Keratinocyte (primary cell): ENCODE measurements around the gene DUSP8. TPM values are rescaled to one million over a fixed set of nuclear protein-coding genes. Genes with fewer than 3 reads are reported as not detected.

Source experiments
- DNase-seq: peaks from one replicate; pipeline ENCODE4 v3.0.0-alpha.2; 2011; ENCODE audit warnings: low read depth, missing footprints, low spot score
- FAIRE-seq: peaks from 2 replicates; lab custom pipeline; 2011; peaks lifted over from hg19 to GRCh38; lab: Jason Lieb, UNC
- H2AFZ ChIP-seq: 2 replicates; pipeline ENCODE4 v1.6.0; 2012; ENCODE audit warnings: low read length, control low read depth, inconsistent platforms; ENCODE audit not compliant: control insufficient read depth
- H3K27ac ChIP-seq: 2 replicates; pipeline ENCODE4 v1.5.1; 2011; ENCODE audit warnings: low read length; ENCODE audit not compliant: control insufficient read depth, insufficient read depth
- H3K27me3 ChIP-seq: 3 replicates; pipeline ENCODE4 v1.6.0; 2011; ENCODE audit warnings: low read length; ENCODE audit not compliant: control insufficient read depth, insufficient read depth; ENCODE audit errors: extremely low read depth
- H3K36me3 ChIP-seq, 2 experiments: 2 replicates in 1 of 2; 3 replicates in 1 of 2; pipeline ENCODE4 v1.5.1; 2011; ENCODE audit warnings: low read length in 2 of 2, mild to moderate bottlenecking in 1 of 2; ENCODE audit not compliant: control insufficient read depth in 2 of 2, insufficient read depth in 2 of 2; ENCODE audit errors: extremely low read depth in 1 of 2
- H3K4me1 ChIP-seq: 3 replicates; pipeline ENCODE4 v1.5.1; 2011; ENCODE audit warnings: low read length; ENCODE audit not compliant: control insufficient read depth, insufficient read depth; ENCODE audit errors: extremely low read depth
- H3K4me2 ChIP-seq: 3 replicates; pipeline ENCODE4 v1.6.0; 2011; ENCODE audit warnings: low read depth, low read length; ENCODE audit not compliant: control insufficient read depth, insufficient read depth; ENCODE audit errors: extremely low read depth
- H3K4me3 ChIP-seq, 3 experiments: fragments of 200-600 bp in 1 of 3; sonication (generic) in 1 of 3; 2 replicates in 2 of 3; 3 replicates in 1 of 3; pipeline ENCODE4 v1.5.1; 2011 to 2016; ENCODE audit warnings: low read length in 3 of 3, mild to moderate bottlenecking in 3 of 3, control low read depth in 2 of 3, inconsistent platforms in 1 of 3, low read depth in 1 of 3, mixed read lengths in 1 of 3, mixed run types in 1 of 3, moderate library complexity in 1 of 3; ENCODE audit not compliant: control insufficient read depth in 2 of 3, insufficient read depth in 2 of 3; ENCODE audit errors: extremely low read depth in 1 of 3
- H3K79me2 ChIP-seq: 2 replicates; pipeline ENCODE4 v1.6.0; 2012; ENCODE audit warnings: low read length; ENCODE audit not compliant: control insufficient read depth, insufficient read depth
- H3K9ac ChIP-seq: 3 replicates; pipeline ENCODE4 v1.6.0; 2011; ENCODE audit warnings: low read length; ENCODE audit not compliant: control insufficient read depth, insufficient read depth; ENCODE audit errors: extremely low read depth
- H3K9me1 ChIP-seq: 3 replicates; pipeline ENCODE4 v1.6.0; 2011; ENCODE audit warnings: low read length; ENCODE audit not compliant: control insufficient read depth, insufficient read depth; ENCODE audit errors: extremely low read depth
- H3K9me3 ChIP-seq: 2 replicates; pipeline ENCODE4 v1.5.1; 2012; ENCODE audit warnings: low read depth, low read length; ENCODE audit not compliant: control insufficient read depth
- H4K20me1 ChIP-seq: 3 replicates; pipeline ENCODE4 v1.6.0; 2011; ENCODE audit warnings: low read length; ENCODE audit not compliant: control insufficient read depth, insufficient read depth; ENCODE audit errors: extremely low read depth
- EZH2 ChIP-seq: IDR thresholded peaks from one replicate; pipeline ENCODE4 v1.6.1; 2012; ENCODE audit warnings: inconsistent platforms, mild to moderate bottlenecking, low read length, moderate library complexity
- dilution Hi-C: fragments of 300-500 bp; cut with MboI; formaldehyde crosslinking; loops from one replicate; pipeline ENCODE4 v1.7.0; 2020; ENCODE audit warnings: low sequenced_read_pairs; ENCODE audit not compliant: extremely low pct_ligation_motif_present
- polyA plus RNA-seq, 5 experiments: library from polyadenylated mRNA; depleted of rRNA in 3 of 5; stranded (reverse) in 3 of 5; stranded (forward) in 1 of 5; unstranded in 1 of 5; fragments of >200 nt; gene quantifications; 1 replicate in 1 of 5; 2 replicates in 3 of 5; 3 replicates in 1 of 5; pipeline versions ENCODE4 v1.2.1 to v1.2.3, GENCODE V29; 2011 to 2012; ENCODE audit warnings: missing spikeins in 2 of 5, low read depth in 1 of 5, low replicate concordance in 1 of 5
- TF ChIP-seq, protein P1 (sequence below), 3 experiments: IDR thresholded peaks in 1 of 3; conservative IDR thresholded peaks in 1 of 3; optimal IDR thresholded peaks in 1 of 3; 2 replicates in 2 of 3; 3 replicates in 1 of 3; pipeline versions ENCODE3 to v1.5.1; 2011; ENCODE audit warnings: low read length in 3 of 3, mild to moderate bottlenecking in 3 of 3, moderate library complexity in 2 of 3, control low read depth in 1 of 3, inconsistent platforms in 1 of 3; ENCODE audit not compliant: insufficient read depth in 2 of 3; ENCODE audit errors: extremely low read depth in 1 of 3

The DUSP8 gene
- polyA plus RNA-seq, 1 donor (not counting 4 experiments of a cell fraction or from before 2014, with no cell fraction given) = 0.58 TPM

GRCh38 chr11:1523077-1523476 lies 49.0 kb downstream of the DUSP8 start:
- no peak overlapping the region for H2AFZ ChIP-seq
- peak overlapping the region; percentile 31 for H3K9ac ChIP-seq
- H3K36me3 ChIP-seq = no peaks in the 10 kb centered on the region
- H3K9me1 ChIP-seq = peaks cover 9% of the 10 kb centered on the region
- H3K79me2 ChIP-seq = peaks cover 75% of the 10 kb centered on the region
- peak; percentile 73 for FAIRE-seq
- H3K27ac ChIP-seq = peak overlapping the region; percentile 46
- H3K4me2 ChIP-seq = peak overlapping the region; percentile 78
- H4K20me1 ChIP-seq = peaks cover 35% of the 10 kb centered on the region
- dilution Hi-C loops = no loop called here
- H3K4me1 ChIP-seq = peaks cover 22% of the 10 kb centered on the region
- TF ChIP-seq, protein P1, sequence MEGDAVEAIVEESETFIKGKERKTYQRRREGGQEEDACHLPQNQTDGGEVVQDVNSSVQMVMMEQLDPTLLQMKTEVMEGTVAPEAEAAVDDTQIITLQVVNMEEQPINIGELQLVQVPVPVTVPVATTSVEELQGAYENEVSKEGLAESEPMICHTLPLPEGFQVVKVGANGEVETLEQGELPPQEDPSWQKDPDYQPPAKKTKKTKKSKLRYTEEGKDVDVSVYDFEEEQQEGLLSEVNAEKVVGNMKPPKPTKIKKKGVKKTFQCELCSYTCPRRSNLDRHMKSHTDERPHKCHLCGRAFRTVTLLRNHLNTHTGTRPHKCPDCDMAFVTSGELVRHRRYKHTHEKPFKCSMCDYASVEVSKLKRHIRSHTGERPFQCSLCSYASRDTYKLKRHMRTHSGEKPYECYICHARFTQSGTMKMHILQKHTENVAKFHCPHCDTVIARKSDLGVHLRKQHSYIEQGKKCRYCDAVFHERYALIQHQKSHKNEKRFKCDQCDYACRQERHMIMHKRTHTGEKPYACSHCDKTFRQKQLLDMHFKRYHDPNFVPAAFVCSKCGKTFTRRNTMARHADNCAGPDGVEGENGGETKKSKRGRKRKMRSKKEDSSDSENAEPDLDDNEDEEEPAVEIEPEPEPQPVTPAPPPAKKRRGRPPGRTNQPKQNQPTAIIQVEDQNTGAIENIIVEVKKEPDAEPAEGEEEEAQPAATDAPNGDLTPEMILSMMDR (optimal IDR thresholded peaks at IDR 0.05 in 1 of 3, IDR thresholded peaks at IDR 0.05 in 1 of 3, conservative IDR thresholded peaks at IDR 0.05 in 1 of 3; ENCODE audit: extremely low read depth in 1 of 3, insufficient read depth in 2 of 3, low read length in 3 of 3) = no peak
- TF ChIP-seq EZH2 = no peak
- no peaks in the 10 kb centered on the region for H3K9me3 ChIP-seq
- H3K4me3 ChIP-seq = no peak overlapping the region
- H3K27me3 ChIP-seq = no peaks in the 10 kb centered on the region
- DNase-seq = no peak

DNA sequence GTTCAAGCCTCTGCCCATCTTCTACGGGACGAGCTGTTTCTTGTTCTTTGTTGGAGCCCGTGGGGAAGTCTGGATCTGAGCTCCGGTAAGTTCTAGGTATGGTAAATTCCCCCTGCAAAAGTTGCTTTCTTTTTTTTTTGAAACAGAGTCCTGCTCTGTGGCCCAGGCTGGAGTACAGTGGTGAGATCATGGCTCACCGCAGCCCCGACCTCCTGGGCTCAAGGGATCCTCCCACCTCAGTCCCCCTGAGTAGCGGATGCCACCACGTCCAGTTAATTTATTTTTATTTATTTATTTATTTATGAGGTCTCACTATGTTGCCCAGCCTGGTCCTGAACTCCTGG lies 50.0 kb downstream of the DUSP8 start:
- peaks cover 22% of the 10 kb centered on the region for H3K4me1 ChIP-seq
- no peaks in the 10 kb centered on the region for H3K36me3 ChIP-seq
- H3K4me2 ChIP-seq = no peak overlapping the region
- H3K9ac ChIP-seq = no peak overlapping the region
- H3K27ac ChIP-seq = no peak overlapping the region
- H3K9me3 ChIP-seq = no peaks in the 10 kb centered on the region
- FAIRE-seq (no peak), DNase-seq (no peak)
- TF ChIP-seq, protein P1 (optimal IDR thresholded peaks at IDR 0.05 in 1 of 3, IDR thresholded peaks at IDR 0.05 in 1 of 3, conservative IDR thresholded peaks at IDR 0.05 in 1 of 3; ENCODE audit: extremely low read depth in 1 of 3, insufficient read depth in 2 of 3, low read length in 3 of 3) = no peak
- TF ChIP-seq EZH2 = no peak
- H4K20me1 ChIP-seq = peaks cover 40% of the 10 kb centered on the region
- no peak overlapping the region for H3K4me3 ChIP-seq
- peaks cover 77% of the 10 kb centered on the region for H3K79me2 ChIP-seq
- peaks cover 9% of the 10 kb centered on the region for H3K9me1 ChIP-seq
- H3K27me3 ChIP-seq = no peaks in the 10 kb centered on the region
- dilution Hi-C loops = no loop called here
- no peak overlapping the region for H2AFZ ChIP-seq
